ENCODE results near the gene SLC39A3. TPM values are rescaled to one million over a fixed set of nuclear protein-coding genes. Genes with fewer than 3 reads are reported as not detected.

The SLC39A3 gene
- total RNA-seq, 2 experiments from 2014 or later: 7.6 to 7.9 TPM

DNA sequence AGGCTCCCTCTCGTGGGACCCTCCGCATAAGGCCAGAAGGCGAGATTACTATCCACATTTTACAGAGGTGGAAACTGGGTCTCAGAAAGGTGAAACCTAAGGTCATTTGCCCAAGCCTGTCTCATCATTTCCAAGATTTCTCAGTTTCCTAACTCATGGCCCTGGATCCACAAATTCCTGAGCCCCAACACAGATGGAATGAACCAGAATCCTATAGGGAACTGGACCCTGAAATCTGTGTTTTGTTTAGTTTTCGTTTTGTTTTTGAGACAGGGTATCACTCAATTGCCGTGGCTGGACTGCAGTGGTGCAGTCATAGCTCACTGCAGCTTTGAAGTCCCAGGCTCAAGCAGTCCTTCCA is 36.8 kb downstream of the SLC39A3 start:
- intact Hi-C loops (cut with DNase I, micrococcal nuclease): loop anchor here in 1 of 2 experiments (2.0 kb wide), 1 partner anchor 38 kb away; the partner anchor contains the start of gene SLC39A3
- POLR2A ChIA-PET: interaction anchor here (0.6 kb wide), 1 partner anchor 373 kb away, joined by 3 read pairs; no protein-coding TSS in a partner anchor

DNA sequence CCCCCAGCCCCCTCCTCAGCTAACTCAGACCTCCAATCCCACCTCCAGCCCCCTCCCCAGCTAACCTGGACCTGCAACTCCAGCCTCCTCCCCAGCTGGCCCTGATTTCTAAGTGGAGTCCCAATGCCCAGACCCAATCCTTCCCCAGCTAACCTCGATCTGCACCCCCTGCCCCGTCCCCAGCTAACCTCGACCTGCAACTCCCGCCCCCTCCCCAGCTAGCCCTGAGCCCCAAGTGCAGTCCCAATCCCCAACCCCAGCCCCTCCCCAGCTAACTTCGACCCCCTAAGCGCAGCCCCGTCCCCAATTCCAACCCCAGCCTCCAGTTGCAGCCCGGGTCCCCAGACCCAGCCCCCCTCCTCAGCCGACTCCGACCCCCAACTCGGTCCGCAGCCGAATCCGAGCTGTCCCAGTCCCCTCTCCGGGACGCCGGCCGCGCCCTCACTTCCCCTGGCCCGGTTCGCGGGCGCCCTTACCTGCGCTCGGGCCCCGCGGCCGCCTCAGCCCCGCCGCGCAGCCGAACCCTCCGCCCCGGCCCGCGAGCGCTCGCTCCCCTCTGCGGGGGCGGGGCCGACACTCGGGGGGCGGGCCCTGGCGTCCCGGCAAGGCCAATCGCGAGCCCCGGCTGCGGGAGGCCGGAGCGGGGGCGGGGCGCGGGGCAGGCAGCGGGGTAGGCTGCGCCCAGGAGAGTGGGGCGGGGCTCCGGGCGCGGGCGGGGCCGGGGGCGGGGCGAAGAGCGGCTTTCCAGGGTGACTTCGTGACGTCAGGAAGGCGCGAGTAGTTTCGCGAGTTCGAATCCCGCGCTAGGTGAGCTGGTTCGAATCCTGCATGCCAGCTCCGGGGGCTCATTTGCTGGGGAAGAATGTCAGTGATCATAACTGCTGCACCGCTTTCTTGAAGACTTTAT is 37.4 kb downstream of the SLC39A3 start, which contains the start of gene GNG7:
Gene GNG7 (minus strand): TSS at position 525 of the 907 bp plus-strand sequence. CDS start 182,006 bp downstream, outside the sequence.
- Histone ChIP-seq H3K36me3 (ENCODE audit: insufficient read depth, low read length) (no peaks in the 10 kb centered on the region), H3K27me3 (ENCODE audit: control insufficient read depth in 1 of 2, insufficient read depth in 2 of 2, low read length in 2 of 2) (no peaks in the 10 kb centered on the region), H3K27ac (ENCODE audit: low read depth in 1 of 2, low read length in 2 of 2) (no peak within 1 kb of the TSS), H3K4me3 (ENCODE audit: low read length) (peak within 1 kb of the TSS; percentile 55), H3K4me1 (ENCODE audit: insufficient read depth, low read length) (peaks cover 28% of the 10 kb centered on the region), H3K9me3 (ENCODE audit: control insufficient read depth in 1 of 2, insufficient read depth in 1 of 2, low read length in 2 of 2) (no peaks in the 10 kb centered on the region)
- ChIA-PET POLR2A (interaction anchor here (0.5 to 2.0 kb wide), 9 partner anchors 37 to 863 kb away, joined by 3 to 5 read pairs (median 3); partner anchors contain the start of genes GADD45B, THOP1 and ZNF555), CTCF (interaction anchor here (0.7 to 0.9 kb wide), 2 partner anchors 47 to 132 kb away, joined by 3 read pairs; no protein-coding TSS in a partner anchor)
- Mint-ChIP-seq H3K4me3 (peak within 1 kb of the TSS; percentile 57), H3K36me3 (ENCODE audit: low read depth) (no peaks in the 10 kb centered on the region), H3K4me1 (ENCODE audit: low read depth) (peaks cover 40% of the 10 kb centered on the region), H3K27ac (peak within 1 kb of the TSS; percentile 53), H3K9me3 (no peaks in the 10 kb centered on the region), H3K27me3 (no peaks in the 10 kb centered on the region)
- intact Hi-C loops (cut with DNase I, micrococcal nuclease): loop anchor here in 1 of 2 experiments (2.0 kb wide), 1 partner anchor 38 kb away; the partner anchor contains the start of gene SLC39A3
- ATAC-seq (ENCODE audit: poor library complexity) (peak; percentile 100), DNase-seq (peak; percentile 89 to 98 (median 95))
- TF ChIP-seq, protein P1, sequence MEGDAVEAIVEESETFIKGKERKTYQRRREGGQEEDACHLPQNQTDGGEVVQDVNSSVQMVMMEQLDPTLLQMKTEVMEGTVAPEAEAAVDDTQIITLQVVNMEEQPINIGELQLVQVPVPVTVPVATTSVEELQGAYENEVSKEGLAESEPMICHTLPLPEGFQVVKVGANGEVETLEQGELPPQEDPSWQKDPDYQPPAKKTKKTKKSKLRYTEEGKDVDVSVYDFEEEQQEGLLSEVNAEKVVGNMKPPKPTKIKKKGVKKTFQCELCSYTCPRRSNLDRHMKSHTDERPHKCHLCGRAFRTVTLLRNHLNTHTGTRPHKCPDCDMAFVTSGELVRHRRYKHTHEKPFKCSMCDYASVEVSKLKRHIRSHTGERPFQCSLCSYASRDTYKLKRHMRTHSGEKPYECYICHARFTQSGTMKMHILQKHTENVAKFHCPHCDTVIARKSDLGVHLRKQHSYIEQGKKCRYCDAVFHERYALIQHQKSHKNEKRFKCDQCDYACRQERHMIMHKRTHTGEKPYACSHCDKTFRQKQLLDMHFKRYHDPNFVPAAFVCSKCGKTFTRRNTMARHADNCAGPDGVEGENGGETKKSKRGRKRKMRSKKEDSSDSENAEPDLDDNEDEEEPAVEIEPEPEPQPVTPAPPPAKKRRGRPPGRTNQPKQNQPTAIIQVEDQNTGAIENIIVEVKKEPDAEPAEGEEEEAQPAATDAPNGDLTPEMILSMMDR (IDR thresholded peaks at IDR 0.05): no peak

More for the DNA sequence above, 36.8 kb downstream of the SLC39A3 start:
- Mint-ChIP-seq H3K27ac (peak overlapping the region; percentile 53), H3K36me3 (ENCODE audit: low read depth) (no peaks in the 10 kb centered on the region), H3K27me3 (no peaks in the 10 kb centered on the region), H3K4me1 (ENCODE audit: low read depth) (peaks cover 40% of the 10 kb centered on the region), H3K4me3 (peak overlapping the region; percentile 50), H3K9me3 (no peaks in the 10 kb centered on the region)
- Histone ChIP-seq H3K4me3 (ENCODE audit: low read length) (peak overlapping the region; percentile 11), H3K27me3 (ENCODE audit: control insufficient read depth in 1 of 2, insufficient read depth in 2 of 2, low read length in 2 of 2) (no peaks in the 10 kb centered on the region), H3K4me1 (ENCODE audit: insufficient read depth, low read length) (peaks cover 28% of the 10 kb centered on the region), H3K36me3 (ENCODE audit: insufficient read depth, low read length) (no peaks in the 10 kb centered on the region), H3K27ac (ENCODE audit: low read depth in 1 of 2, low read length in 2 of 2) (no peak overlapping the region), H3K9me3 (ENCODE audit: control insufficient read depth in 1 of 2, insufficient read depth in 1 of 2, low read length in 2 of 2) (no peaks in the 10 kb centered on the region)
- DNase-seq (no peak), ATAC-seq (ENCODE audit: poor library complexity) (no peak)
- TF ChIP-seq, protein P1 (IDR thresholded peaks at IDR 0.05): no peak
- CTCF ChIA-PET: interaction anchor here (0.9 kb wide), 1 partner anchor 46 kb away, joined by 3 read pairs; no protein-coding TSS in a partner anchor

DNA sequence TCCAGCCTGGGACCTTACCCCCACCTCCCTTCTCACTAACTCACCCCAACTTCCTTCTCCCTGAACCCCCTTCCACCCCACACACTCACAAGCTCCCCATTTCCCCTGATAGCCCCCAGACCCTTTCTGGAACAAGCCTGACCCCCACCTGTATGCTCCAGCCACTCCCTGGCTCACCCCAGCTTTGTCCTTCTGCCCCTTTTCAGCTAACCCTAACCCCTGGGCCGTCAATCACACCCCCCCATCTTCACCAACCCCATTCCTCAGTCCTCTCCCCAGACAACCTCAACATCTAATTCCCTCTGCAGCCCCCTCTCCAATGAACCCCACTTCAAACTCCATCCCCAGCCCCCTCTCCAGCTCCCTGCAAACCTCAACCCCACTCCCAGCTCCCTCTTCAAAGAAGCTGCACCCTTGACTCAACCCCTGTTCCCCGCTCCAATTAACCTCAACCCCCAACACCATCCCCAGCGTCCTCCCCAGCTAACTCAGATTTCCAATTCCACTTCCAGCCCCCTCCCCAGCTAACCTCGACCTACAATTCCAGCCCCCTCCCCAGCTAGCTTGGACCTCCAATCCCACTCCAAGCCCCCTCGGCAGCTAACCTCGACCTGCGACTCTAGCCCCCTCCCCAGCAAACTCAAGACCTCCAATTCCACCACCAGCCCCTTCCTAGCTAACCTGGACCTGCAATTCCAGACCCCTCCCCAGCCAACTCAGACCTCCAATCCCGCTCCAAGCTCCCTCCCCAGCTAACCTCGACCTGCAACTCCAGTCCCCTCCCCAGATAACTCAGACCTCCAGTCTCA is 38.3 kb downstream of the SLC39A3 start:
- no peaks in the 10 kb centered on the region for H3K27me3 ChIP-seq (ENCODE audit: control insufficient read depth in 1 of 2, insufficient read depth in 2 of 2, low read length in 2 of 2)
- DNase-seq (peak in 1 of 14 experiments; percentile 21), ATAC-seq (ENCODE audit: poor library complexity) (no peak)
- no peaks in the 10 kb centered on the region for H3K36me3 ChIP-seq (ENCODE audit: insufficient read depth, low read length)
- H3K36me3 Mint-ChIP-seq (ENCODE audit: low read depth): no peaks in the 10 kb centered on the region
- POLR2A ChIA-PET: interaction anchor here (0.5 to 2.0 kb wide), 9 partner anchors 36 to 862 kb away, joined by 3 to 5 read pairs (median 3); partner anchors contain the start of genes GADD45B, THOP1 and ZNF555
- no peak overlapping the region for H3K27ac ChIP-seq (ENCODE audit: low read depth in 1 of 2, low read length in 2 of 2)
- H3K4me1 Mint-ChIP-seq (ENCODE audit: low read depth): peaks cover 40% of the 10 kb centered on the region
- peak overlapping the region; percentile 57 for H3K4me3 Mint-ChIP-seq
- peak overlapping the region; percentile 0 for H3K27ac Mint-ChIP-seq
- intact Hi-C loops (cut with DNase I, micrococcal nuclease): loop anchor here in 1 of 2 experiments (2.0 kb wide), 1 partner anchor 39 kb away; the partner anchor contains the start of gene SLC39A3
- TF ChIP-seq, protein P1 (IDR thresholded peaks at IDR 0.05): no peak
- CTCF ChIA-PET: interaction anchor here (0.7 kb wide), 1 partner anchor 133 kb away, joined by 3 read pairs; no protein-coding TSS in a partner anchor
- H3K4me3 ChIP-seq (ENCODE audit: low read length): peak overlapping the region; percentile 55
- H3K4me1 ChIP-seq (ENCODE audit: insufficient read depth, low read length): peaks cover 28% of the 10 kb centered on the region
- no peaks in the 10 kb centered on the region for H3K27me3 Mint-ChIP-seq
- no peaks in the 10 kb centered on the region for H3K9me3 ChIP-seq (ENCODE audit: control insufficient read depth in 1 of 2, insufficient read depth in 1 of 2, low read length in 2 of 2)
- no peaks in the 10 kb centered on the region for H3K9me3 Mint-ChIP-seq
